Measurements from ENCODE around the gene PHF12.

PHF12 gene

DNA sequence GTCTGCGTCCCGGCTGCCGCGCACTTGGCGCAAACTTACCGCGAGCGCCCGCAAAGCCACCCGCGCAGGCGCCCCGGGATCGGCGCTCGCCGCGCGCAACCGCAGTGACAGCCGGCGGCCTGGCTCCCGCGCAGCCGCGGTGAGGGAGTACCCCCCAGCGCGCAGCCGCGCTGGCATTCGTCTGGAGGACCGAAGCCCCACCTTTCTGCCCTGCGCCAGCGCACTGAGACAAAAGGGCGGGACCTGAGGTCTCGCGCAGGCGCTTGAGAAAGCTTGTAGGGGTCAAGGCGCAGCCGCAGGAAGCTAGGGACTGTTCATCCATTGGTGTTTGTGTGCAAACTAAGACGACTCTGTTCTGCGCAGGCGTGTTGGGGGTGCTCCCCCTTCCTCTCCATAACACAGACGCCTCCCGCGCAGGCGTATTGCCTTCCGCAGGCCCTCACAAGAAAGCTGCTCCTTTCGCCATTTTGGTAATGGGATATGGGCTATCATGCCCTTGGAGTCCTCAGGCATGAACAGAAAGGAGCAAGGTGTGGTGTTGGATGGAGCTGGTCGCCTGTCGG, at the start of gene PHF12:
Gene PHF12, minus strand, starts transcription at position 91 of the 563 bp plus-strand sequence. CDS start 558 bp downstream, outside the sequence.
- peaks cover 24% of the 10 kb centered on the region for H3K4me1 Mint-ChIP-seq (ENCODE audit: low read depth)
- H3K36me3 Mint-ChIP-seq (ENCODE audit: low read depth) = peaks cover 24% of the 10 kb centered on the region
- H3K27ac Mint-ChIP-seq = peak within 1 kb of the TSS; percentile 95
- no peaks in the 10 kb centered on the region for H3K9me3 Mint-ChIP-seq
- H3K27me3 Mint-ChIP-seq (ENCODE audit: low read depth) = no peaks in the 10 kb centered on the region
- peak within 1 kb of the TSS; percentile 97 for H3K4me3 Mint-ChIP-seq
- DNase-seq (ENCODE audit: low spot score) = peak; percentile 100

GRCh38 chr17:29000973-29001372, 49.7 kb upstream of the PHF12 start:
- H3K4me3 Mint-ChIP-seq = no peak overlapping the region
- H3K4me1 Mint-ChIP-seq (ENCODE audit: low read depth) = peaks cover under 1% of the 10 kb centered on the region
- H3K27ac Mint-ChIP-seq = no peak overlapping the region
- no peak for DNase-seq (ENCODE audit: low spot score)
- H3K27me3 Mint-ChIP-seq (ENCODE audit: low read depth) = peaks cover 27% of the 10 kb centered on the region
- no peaks in the 10 kb centered on the region for H3K36me3 Mint-ChIP-seq (ENCODE audit: low read depth)
- no peaks in the 10 kb centered on the region for H3K9me3 Mint-ChIP-seq

GRCh38 chr17:28999206-28999605, 47.9 kb upstream of the PHF12 start:
- Mint-ChIP-seq H3K36me3 (ENCODE audit: low read depth) (no peaks in the 10 kb centered on the region), H3K9me3 (no peaks in the 10 kb centered on the region), H3K27ac (no peak overlapping the region), H3K4me3 (no peak overlapping the region), H3K4me1 (ENCODE audit: low read depth) (no peaks in the 10 kb centered on the region), H3K27me3 (ENCODE audit: low read depth) (peaks cover 15% of the 10 kb centered on the region)
- no peak for DNase-seq (ENCODE audit: low spot score)

DNA sequence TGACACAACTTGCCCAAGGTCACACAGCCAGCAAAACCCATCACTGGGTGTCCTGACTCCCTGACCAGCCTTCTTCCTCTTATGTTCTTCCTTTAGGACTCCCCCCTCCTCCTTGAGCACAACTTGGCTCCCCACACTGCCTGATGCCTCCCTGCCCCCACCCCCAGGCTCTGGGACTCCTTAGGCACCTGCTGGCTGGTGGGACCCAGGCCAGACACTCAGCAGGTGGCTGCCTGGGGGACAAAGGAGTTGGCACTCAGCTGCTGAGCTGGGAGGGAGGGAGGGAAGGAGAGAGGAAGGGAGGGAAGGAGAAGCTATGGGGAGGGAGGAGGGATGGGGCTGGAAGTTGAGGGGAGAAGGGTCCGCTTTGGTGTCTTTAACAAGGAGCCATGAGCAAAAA, 46.5 kb upstream of the PHF12 start:
- H3K4me3 Mint-ChIP-seq = no peak overlapping the region
- no peaks in the 10 kb centered on the region for H3K36me3 Mint-ChIP-seq (ENCODE audit: low read depth)
- no peaks in the 10 kb centered on the region for H3K9me3 Mint-ChIP-seq
- peaks cover 4% of the 10 kb centered on the region for H3K27me3 Mint-ChIP-seq (ENCODE audit: low read depth)
- DNase-seq (ENCODE audit: low spot score) = no peak
- no peaks in the 10 kb centered on the region for H3K4me1 Mint-ChIP-seq (ENCODE audit: low read depth)
- H3K27ac Mint-ChIP-seq = no peak overlapping the region

DNA sequence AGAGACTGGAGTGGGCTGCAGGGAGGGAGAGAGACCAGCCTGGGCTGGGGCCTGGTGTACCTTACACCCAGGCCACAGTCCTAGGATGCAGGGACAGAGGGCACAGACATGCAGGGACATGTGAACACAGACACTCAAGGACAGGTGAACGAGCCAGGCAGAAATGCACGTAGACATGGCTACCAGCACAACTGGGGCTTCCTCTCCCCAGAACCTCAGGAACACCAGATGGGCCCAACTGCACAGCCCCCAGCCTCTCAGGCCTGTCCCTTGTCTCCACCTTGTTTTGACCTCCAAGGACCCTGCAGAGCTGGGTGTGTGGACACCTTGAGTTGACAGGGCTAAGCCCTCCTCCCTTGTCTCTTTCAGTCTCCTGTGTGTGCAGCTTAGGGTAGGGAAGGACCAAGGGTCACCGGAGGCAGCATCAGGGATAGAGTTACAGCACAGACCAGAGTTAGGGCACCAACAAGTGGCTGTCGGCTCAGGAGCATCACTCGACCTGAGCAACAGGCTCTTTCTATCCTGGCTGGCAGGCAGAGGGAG, 45.3 kb upstream of the PHF12 start:
- no peak overlapping the region for H3K27ac Mint-ChIP-seq
- H3K4me3 Mint-ChIP-seq = no peak overlapping the region
- peaks cover 3% of the 10 kb centered on the region for H3K27me3 Mint-ChIP-seq (ENCODE audit: low read depth)
- no peaks in the 10 kb centered on the region for H3K4me1 Mint-ChIP-seq (ENCODE audit: low read depth)
- no peak for DNase-seq (ENCODE audit: low spot score)
- no peaks in the 10 kb centered on the region for H3K9me3 Mint-ChIP-seq
- H3K36me3 Mint-ChIP-seq (ENCODE audit: low read depth) = no peaks in the 10 kb centered on the region

- no peaks in the 10 kb centered on the region for H3K4me1 Mint-ChIP-seq (ENCODE audit: low read depth)
- no peak for DNase-seq (ENCODE audit: low spot score)
- H3K9me3 Mint-ChIP-seq = no peaks in the 10 kb centered on the region
- H3K4me3 Mint-ChIP-seq = no peak overlapping the region
- H3K27me3 Mint-ChIP-seq (ENCODE audit: low read depth) = peaks cover under 1% of the 10 kb centered on the region
- no peaks in the 10 kb centered on the region for H3K36me3 Mint-ChIP-seq (ENCODE audit: low read depth)
- H3K27ac Mint-ChIP-seq = no peak overlapping the region
Measured at GRCh38 chr17:28993645-28994426, 42.5 kb upstream of the PHF12 start.

DNA sequence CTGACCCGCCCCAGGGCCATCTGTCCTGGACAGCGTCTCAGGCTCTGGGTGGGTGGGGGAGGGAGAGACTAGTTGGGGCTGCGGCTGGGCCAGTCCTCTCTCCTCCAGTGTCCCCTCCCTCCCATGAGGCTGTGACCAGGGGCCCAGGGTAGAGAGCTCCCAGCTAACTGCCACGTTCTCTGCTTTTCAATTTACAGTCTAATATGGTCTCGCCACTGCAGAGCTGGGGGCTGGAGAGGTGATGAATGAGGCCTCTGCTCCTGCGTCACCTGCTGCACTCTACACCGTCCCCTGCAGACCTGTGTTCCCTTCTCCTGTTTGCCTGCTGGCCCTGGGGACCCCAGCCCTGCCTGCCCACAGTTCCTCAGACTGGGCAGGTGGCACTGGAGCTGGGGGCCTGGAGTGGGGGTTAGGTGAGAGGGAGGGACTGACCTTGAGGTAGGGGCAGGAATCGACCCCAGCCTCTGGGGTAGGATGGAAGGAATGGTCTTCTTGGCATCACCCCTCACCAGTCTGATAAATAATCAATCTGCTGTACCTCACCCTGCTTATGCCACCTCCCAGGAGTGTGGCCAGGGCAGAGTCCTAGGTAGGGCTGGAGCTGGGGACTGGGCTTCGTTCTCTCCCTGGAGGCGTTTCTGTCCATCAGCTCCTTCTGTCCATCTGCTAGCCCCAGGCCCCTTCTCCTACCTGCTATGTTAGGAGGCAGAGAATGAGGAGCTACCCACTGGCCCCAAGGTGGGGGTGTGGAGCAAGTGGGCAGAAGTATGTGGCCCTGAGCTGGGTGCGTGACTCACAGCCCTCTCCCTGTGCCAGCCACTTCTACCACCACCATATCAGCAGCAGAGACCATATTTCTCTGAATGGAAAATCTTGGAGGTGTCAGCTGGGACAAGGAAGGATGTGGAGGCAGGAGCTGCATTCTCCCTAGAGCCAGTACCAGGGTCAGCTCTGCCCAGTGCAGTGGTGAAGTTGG, 41.6 kb upstream of the PHF12 start:
- H3K27me3 Mint-ChIP-seq (ENCODE audit: low read depth) = peaks cover 3% of the 10 kb centered on the region
- H3K4me3 Mint-ChIP-seq = no peak overlapping the region
- DNase-seq (ENCODE audit: low spot score) = no peak
- H3K4me1 Mint-ChIP-seq (ENCODE audit: low read depth) = no peaks in the 10 kb centered on the region
- no peak overlapping the region for H3K27ac Mint-ChIP-seq
- H3K9me3 Mint-ChIP-seq = no peaks in the 10 kb centered on the region
- H3K36me3 Mint-ChIP-seq (ENCODE audit: low read depth) = no peaks in the 10 kb centered on the region

DNA sequence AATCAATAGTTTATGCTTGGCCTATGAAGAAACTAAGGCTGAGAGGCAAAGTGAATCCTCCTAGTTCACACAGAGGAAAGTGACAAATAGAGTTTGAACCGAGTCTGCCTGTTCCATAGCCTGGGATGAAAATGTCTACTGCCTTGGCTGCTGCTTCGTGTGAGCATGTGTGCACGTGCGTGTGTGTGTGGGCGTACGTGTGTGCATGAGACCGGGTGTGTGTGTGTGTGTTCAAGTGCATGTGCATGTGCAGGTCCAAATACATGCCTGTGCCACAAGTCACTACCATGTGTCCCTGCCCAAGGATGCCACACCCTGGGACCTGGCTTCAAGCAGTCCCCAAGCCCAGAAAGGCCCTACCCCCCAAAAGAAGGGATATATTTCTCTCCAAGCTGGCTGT, 40.9 kb upstream of the PHF12 start:
- Mint-ChIP-seq H3K4me1 (ENCODE audit: low read depth) (no peaks in the 10 kb centered on the region), H3K27me3 (ENCODE audit: low read depth) (peaks cover 3% of the 10 kb centered on the region), H3K36me3 (ENCODE audit: low read depth) (no peaks in the 10 kb centered on the region), H3K4me3 (no peak overlapping the region), H3K27ac (no peak overlapping the region), H3K9me3 (no peaks in the 10 kb centered on the region)
- no peak for DNase-seq (ENCODE audit: low spot score)

- DNase-seq (ENCODE audit: low spot score) = no peak
- no peak overlapping the region for H3K27ac Mint-ChIP-seq
- H3K27me3 Mint-ChIP-seq (ENCODE audit: low read depth) = peaks cover 3% of the 10 kb centered on the region
- no peaks in the 10 kb centered on the region for H3K36me3 Mint-ChIP-seq (ENCODE audit: low read depth)
- H3K4me1 Mint-ChIP-seq (ENCODE audit: low read depth) = no peaks in the 10 kb centered on the region
- no peaks in the 10 kb centered on the region for H3K9me3 Mint-ChIP-seq
- H3K4me3 Mint-ChIP-seq = no peak overlapping the region
Measured at GRCh38 chr17:28991779-28992178, 40.5 kb upstream of the PHF12 start.

GRCh38 chr17:28989028-28989427, 37.7 kb upstream of the PHF12 start:
- no peak overlapping the region for H3K27ac Mint-ChIP-seq
- H3K27me3 Mint-ChIP-seq (ENCODE audit: low read depth) = peaks cover 3% of the 10 kb centered on the region
- H3K9me3 Mint-ChIP-seq = no peaks in the 10 kb centered on the region
- H3K4me1 Mint-ChIP-seq (ENCODE audit: low read depth) = no peaks in the 10 kb centered on the region
- DNase-seq (ENCODE audit: low spot score) = no peak
- no peak overlapping the region for H3K4me3 Mint-ChIP-seq
- H3K36me3 Mint-ChIP-seq (ENCODE audit: low read depth) = no peaks in the 10 kb centered on the region

GRCh38 chr17:28988475-28988874, 37.2 kb upstream of the PHF12 start:
- no peak overlapping the region for H3K27ac Mint-ChIP-seq
- no peaks in the 10 kb centered on the region for H3K9me3 Mint-ChIP-seq
- peaks cover 2% of the 10 kb centered on the region for H3K4me1 Mint-ChIP-seq (ENCODE audit: low read depth)

GRCh38 chr17:28986714-28987655, 35.7 kb upstream of the PHF12 start:
- Mint-ChIP-seq H3K36me3 (ENCODE audit: low read depth) (no peaks in the 10 kb centered on the region), H3K9me3 (no peaks in the 10 kb centered on the region), H3K4me3 (no peak overlapping the region), H3K4me1 (ENCODE audit: low read depth) (peaks cover 16% of the 10 kb centered on the region), H3K27ac (no peak overlapping the region), H3K27me3 (ENCODE audit: low read depth) (peaks cover 3% of the 10 kb centered on the region)
- DNase-seq (ENCODE audit: low spot score) = no peak

More at GRCh38 chr17:28988475-28988874, 37.2 kb upstream of the PHF12 start:
- Mint-ChIP-seq H3K36me3 (ENCODE audit: low read depth) (no peaks in the 10 kb centered on the region), H3K27me3 (ENCODE audit: low read depth) (peaks cover 3% of the 10 kb centered on the region), H3K4me3 (no peak overlapping the region)
- no peak for DNase-seq (ENCODE audit: low spot score)

Measured in T-helper 2 cell treated with Interferon-gamma antibody and Interleukin-4, amounts not matched to agents 5 μg/mL and 100 μg/mL, for 36 hours (primary cell).